HG02884 (cell line): ENCODE data around the gene CPLANE1.

Experiments
- ATAC-seq: cut with Tn5 transposase; IDR thresholded peaks from one replicate; pipeline ENCODE4 v1.9.1; 2021; ENCODE audit warnings: mild to moderate bottlenecking, moderate library complexity; ENCODE audit not compliant: unreplicated experiment

Gene CPLANE1

GRCh38 chr5:37071901-37072581, 177.1 kb downstream of the CPLANE1 start:
- ATAC-seq: no peak

- no peak for ATAC-seq
Measured at GRCh38 chr5:37071487-37071886, 177.7 kb downstream of the CPLANE1 start.

DNA sequence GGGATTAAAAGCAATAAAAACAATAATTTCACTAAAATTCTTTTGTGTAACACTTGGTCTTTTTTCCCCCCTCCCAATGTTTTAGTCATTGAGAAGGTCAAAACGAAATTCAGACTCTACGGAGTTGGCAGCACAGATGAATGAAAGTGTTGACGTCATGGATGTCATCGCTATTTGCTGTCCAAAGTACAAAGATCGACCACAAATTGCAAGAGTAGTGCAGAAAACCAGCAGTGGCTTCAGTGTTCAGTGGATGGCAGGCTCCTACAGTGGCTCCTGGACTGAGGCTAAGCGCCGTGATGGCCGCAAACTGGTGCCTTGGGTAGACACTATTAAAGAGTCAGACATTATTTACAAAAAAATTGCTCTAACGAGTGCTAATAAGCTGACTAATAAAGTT, 184.7 kb downstream of the CPLANE1 start:
- ATAC-seq: no peak

DNA sequence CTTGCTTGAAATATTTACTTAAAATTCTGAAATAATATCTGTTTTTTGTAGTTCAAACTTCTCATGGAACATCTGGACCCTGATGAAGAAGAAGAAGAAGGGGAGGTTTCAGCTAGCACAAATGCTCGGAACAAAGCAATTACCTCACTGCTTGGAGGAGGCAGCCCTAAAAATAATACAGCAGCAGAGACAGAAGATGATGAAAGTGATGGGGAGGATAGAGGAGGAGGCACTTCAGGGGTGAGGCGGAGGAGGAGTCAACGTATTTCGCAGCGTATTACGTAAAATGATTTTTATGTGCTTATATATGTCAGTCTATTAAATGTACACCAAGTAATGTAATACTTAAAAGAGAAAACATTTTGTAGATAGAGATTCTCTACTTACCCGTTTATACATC, 185.4 kb downstream of the CPLANE1 start:
- ATAC-seq: no peak

- ATAC-seq: no peak
Measured at GRCh38 chr5:37060030-37060429, 189.1 kb downstream of the CPLANE1 start.

DNA sequence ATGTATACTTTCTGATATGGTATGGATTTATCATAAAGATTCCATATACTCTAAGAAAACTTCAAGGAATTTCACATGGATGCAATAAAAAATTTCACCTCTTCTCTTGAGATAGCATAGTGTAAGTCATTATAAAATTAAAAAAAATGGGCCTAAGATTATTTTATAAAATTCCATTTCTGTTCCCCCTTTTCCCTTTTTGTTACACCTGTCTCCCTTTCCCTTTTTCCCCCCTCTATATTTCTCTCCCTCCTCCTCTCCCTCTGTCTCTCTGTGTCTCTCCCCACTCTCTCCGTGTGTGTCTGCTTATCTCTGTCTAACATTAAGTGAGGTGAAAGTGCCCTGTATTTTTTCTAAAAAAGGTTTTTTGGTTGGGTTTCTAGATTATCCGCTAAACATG, 192.4 kb downstream of the CPLANE1 start:
- ATAC-seq: no peak
